Tibial nerve (tissue), 4 donors: ENCODE data around the gene LRRC52.

ENCODE experiments used
- EP300 ChIP-seq, 2 donors: sonication (generic); formaldehyde crosslinking; IDR thresholded peaks; one replicate each; pipeline ENCODE4 v1.6.1; 2017; ENCODE audit warnings: antibody characterized with exemption in 2 of 2, mild to moderate bottlenecking in 1 of 2
- POLR2A ChIP-seq, 2 donors: fragments of 450-650 bp; IDR thresholded peaks; one replicate each; pipeline ENCODE4 v1.6.1; 2017; ENCODE audit warnings: antibody characterized with exemption in 2 of 2, mild to moderate bottlenecking in 2 of 2, moderate library complexity in 2 of 2
- TF ChIP-seq, protein P1 (sequence below), 5 experiments: fragments of 200-600 bp in 3 of 5; fragments of 450-650 bp in 2 of 5; sonication (generic) in 3 of 5; IDR thresholded peaks; one replicate each; pipeline ENCODE4 v1.5.1; 2016 to 2019; ENCODE audit warnings: antibody characterized with exemption in 5 of 5, mild to moderate bottlenecking in 3 of 5, moderate library complexity in 2 of 5

DNA sequence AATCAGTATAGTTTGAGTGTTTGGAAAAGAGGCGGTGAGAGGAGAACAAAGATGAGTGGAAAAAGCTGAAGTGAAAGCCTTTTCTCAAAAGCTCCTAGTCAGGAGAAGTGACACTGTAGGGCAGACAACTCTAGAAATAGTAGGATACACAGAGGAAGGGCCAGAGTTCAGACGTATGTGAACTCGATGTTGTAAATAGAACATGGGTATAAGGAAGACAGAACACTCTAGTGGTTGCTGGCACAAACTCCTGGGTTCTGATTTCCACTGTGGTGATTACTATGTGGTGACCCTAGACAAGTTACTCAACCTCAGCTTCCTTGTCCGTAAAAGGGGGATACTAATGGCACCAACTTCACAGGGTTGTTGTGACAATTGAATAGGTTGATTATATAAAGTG, 57.0 kb downstream of the LRRC52 start:
- TF ChIP-seq, protein P1, sequence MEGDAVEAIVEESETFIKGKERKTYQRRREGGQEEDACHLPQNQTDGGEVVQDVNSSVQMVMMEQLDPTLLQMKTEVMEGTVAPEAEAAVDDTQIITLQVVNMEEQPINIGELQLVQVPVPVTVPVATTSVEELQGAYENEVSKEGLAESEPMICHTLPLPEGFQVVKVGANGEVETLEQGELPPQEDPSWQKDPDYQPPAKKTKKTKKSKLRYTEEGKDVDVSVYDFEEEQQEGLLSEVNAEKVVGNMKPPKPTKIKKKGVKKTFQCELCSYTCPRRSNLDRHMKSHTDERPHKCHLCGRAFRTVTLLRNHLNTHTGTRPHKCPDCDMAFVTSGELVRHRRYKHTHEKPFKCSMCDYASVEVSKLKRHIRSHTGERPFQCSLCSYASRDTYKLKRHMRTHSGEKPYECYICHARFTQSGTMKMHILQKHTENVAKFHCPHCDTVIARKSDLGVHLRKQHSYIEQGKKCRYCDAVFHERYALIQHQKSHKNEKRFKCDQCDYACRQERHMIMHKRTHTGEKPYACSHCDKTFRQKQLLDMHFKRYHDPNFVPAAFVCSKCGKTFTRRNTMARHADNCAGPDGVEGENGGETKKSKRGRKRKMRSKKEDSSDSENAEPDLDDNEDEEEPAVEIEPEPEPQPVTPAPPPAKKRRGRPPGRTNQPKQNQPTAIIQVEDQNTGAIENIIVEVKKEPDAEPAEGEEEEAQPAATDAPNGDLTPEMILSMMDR (IDR thresholded peaks at IDR 0.05) = no peak
- TF ChIP-seq EP300 (IDR thresholded peaks at IDR 0.05) (no peak), POLR2A (IDR thresholded peaks at IDR 0.05) (no peak)
